ENCODE data around the gene TSPEAR.

TSPEAR gene

DNA sequence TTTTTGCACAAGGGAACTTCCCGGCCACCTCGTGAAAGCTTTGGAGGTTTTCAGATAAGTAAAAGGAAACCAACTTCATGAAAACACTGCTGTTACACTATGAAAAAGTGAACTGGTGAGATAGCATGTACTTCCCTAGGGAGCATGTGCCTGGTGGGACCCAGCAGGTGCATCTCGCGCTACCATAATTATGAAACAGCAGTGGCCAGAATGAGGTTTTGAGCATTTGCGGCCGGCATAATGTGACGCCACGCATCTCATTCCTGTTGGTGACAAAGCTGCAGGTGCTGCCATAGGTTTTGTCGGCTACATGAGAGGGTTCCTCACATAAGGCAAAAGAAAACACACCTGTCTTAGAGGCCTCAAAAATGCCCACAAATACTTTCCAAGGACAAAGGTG is 154.5 kb downstream of the TSPEAR start:
- TF ChIP-seq SIN3A (IDR thresholded peaks at IDR 0.05; ENCODE audit: borderline replicate concordance, insufficient read depth, low read length): no peak
- no peak for TF ChIP-seq POLR2AphosphoS5 (IDR thresholded peaks at IDR 0.05; ENCODE audit: low read depth, low read length)
- TF ChIP-seq, protein P1, sequence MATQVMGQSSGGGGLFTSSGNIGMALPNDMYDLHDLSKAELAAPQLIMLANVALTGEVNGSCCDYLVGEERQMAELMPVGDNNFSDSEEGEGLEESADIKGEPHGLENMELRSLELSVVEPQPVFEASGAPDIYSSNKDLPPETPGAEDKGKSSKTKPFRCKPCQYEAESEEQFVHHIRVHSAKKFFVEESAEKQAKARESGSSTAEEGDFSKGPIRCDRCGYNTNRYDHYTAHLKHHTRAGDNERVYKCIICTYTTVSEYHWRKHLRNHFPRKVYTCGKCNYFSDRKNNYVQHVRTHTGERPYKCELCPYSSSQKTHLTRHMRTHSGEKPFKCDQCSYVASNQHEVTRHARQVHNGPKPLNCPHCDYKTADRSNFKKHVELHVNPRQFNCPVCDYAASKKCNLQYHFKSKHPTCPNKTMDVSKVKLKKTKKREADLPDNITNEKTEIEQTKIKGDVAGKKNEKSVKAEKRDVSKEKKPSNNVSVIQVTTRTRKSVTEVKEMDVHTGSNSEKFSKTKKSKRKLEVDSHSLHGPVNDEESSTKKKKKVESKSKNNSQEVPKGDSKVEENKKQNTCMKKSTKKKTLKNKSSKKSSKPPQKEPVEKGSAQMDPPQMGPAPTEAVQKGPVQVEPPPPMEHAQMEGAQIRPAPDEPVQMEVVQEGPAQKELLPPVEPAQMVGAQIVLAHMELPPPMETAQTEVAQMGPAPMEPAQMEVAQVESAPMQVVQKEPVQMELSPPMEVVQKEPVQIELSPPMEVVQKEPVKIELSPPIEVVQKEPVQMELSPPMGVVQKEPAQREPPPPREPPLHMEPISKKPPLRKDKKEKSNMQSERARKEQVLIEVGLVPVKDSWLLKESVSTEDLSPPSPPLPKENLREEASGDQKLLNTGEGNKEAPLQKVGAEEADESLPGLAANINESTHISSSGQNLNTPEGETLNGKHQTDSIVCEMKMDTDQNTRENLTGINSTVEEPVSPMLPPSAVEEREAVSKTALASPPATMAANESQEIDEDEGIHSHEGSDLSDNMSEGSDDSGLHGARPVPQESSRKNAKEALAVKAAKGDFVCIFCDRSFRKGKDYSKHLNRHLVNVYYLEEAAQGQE (IDR thresholded peaks at IDR 0.05; ENCODE audit: insufficient read depth in 1 of 2, low read depth in 2 of 2, low read length in 2 of 2): no peak
- TF ChIP-seq TAF1 (IDR thresholded peaks at IDR 0.05; ENCODE audit: borderline replicate concordance, insufficient read depth, low read length): no peak
- no peak for TF ChIP-seq FOXP2 (optimal IDR thresholded peaks at IDR 0.05; ENCODE audit: borderline replicate concordance, extremely low read depth, extremely low read length, insufficient read depth)

DNA sequence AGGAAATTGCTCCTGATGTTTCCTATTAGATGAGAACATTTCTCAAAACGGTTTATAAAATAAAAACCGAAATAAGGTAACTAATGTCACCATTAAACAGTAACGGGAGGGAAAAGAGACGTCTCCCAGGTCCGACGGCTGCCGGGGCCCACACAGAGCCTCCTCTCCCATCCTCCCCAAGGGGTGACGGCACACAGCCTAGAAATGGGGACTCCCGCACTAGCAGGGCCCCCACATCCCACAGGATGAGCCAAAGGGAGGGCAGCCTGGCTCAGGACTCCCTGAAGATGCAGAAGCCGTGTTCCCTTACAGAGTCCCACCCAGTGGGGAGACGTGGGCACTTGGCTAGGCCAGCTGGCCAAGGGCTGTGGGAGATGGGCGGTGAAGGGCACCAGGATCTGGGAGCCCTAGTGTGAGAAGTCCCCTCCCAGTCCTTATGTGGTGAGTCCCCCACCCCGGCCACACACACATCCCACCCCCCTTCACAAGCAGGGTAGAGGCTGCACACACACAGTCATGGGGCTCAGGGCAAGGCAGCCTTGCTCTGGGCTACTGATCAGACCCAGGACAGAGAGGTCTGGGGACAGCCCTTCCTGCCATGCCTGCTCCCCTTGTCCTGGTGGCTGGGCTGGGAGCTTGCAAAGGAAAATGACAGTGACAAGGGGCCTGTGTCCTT is 156.0 kb downstream of the TSPEAR start:
- TF ChIP-seq SIN3A (IDR thresholded peaks at IDR 0.05; ENCODE audit: borderline replicate concordance, insufficient read depth, low read length): no peak
- TF ChIP-seq POLR2AphosphoS5 (IDR thresholded peaks at IDR 0.05; ENCODE audit: low read depth, low read length): no peak
- TF ChIP-seq, protein P1 (IDR thresholded peaks at IDR 0.05; ENCODE audit: insufficient read depth in 1 of 2, low read depth in 2 of 2, low read length in 2 of 2): no peak
- TF ChIP-seq TAF1 (IDR thresholded peaks at IDR 0.05; ENCODE audit: borderline replicate concordance, insufficient read depth, low read length): no peak
- no peak for TF ChIP-seq FOXP2 (optimal IDR thresholded peaks at IDR 0.05; ENCODE audit: borderline replicate concordance, extremely low read depth, extremely low read length, insufficient read depth)

DNA sequence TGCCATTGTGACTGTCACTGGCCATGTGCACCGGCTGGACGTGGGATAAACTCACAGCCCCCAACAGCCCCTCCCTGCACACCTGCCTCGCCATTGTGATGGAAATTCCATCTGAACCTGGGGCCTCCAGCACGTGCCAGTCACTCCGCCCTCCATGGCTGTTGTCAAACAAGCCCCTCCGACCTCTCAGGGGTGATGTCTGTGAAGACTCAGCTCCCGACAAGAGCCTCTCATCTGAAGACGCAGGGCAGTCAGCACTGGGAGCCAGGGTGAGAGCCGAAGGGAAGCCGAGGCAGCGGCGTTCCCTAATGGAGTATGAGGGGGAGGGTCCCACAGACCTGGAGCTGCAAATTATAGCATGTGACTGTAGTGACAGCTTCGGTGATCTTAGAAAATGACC is 158.7 kb downstream of the TSPEAR start:
- TF ChIP-seq, protein P1 (IDR thresholded peaks at IDR 0.05; ENCODE audit: insufficient read depth in 1 of 2, low read depth in 2 of 2, low read length in 2 of 2): no peak
- TF ChIP-seq POLR2AphosphoS5 (IDR thresholded peaks at IDR 0.05; ENCODE audit: low read depth, low read length): no peak
- no peak for TF ChIP-seq FOXP2 (optimal IDR thresholded peaks at IDR 0.05; ENCODE audit: borderline replicate concordance, extremely low read depth, extremely low read length, insufficient read depth)
- TF ChIP-seq SIN3A (IDR thresholded peaks at IDR 0.05; ENCODE audit: borderline replicate concordance, insufficient read depth, low read length): no peak
- TF ChIP-seq TAF1 (IDR thresholded peaks at IDR 0.05; ENCODE audit: borderline replicate concordance, insufficient read depth, low read length): no peak

DNA sequence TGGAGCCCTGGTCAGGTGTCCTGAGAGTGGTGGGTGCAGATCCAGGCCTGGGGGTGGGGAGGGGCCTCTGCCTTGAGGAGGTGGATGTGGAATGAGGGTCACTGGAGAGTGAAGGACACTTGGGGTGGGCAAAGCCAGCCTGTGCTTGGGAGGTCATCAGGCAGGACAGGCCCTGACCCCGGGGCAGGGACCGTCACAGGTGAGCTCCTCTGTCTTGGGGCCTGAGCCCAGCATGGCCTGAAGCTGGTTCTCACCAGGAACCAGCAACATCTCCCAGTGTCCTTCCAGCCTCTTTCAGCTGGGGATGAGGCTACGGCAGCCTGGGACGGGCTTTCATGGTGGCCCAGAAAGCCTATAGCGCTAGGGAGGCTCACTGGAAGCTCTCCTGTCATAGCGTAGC is 159.2 kb downstream of the TSPEAR start:
- no peak for TF ChIP-seq POLR2AphosphoS5 (IDR thresholded peaks at IDR 0.05; ENCODE audit: low read depth, low read length)
- TF ChIP-seq FOXP2 (optimal IDR thresholded peaks at IDR 0.05; ENCODE audit: borderline replicate concordance, extremely low read depth, extremely low read length, insufficient read depth): no peak
- no peak for TF ChIP-seq TAF1 (IDR thresholded peaks at IDR 0.05; ENCODE audit: borderline replicate concordance, insufficient read depth, low read length)
- TF ChIP-seq SIN3A (IDR thresholded peaks at IDR 0.05; ENCODE audit: borderline replicate concordance, insufficient read depth, low read length): no peak
- TF ChIP-seq, protein P1 (IDR thresholded peaks at IDR 0.05; ENCODE audit: insufficient read depth in 1 of 2, low read depth in 2 of 2, low read length in 2 of 2): no peak

All from PFSK-1 (cell line).